Posterior vena cava (tissue), 2 donors: ENCODE measurements around the gene STIL. TPM values are rescaled to one million over a fixed set of nuclear protein-coding genes. Genes with fewer than 3 reads are reported as not detected.
A peak's percentile ranks its signal among the peaks of the same experiment; 100 is the strongest.

Experiments
- DNase-seq: peaks from one replicate; pipeline ENCODE4 v3.0.0-alpha.2; 2020; ENCODE audit warnings: low spot score
- intact Hi-C, 2 donors: fragments of 100-400 bp; cut with DNase I; formaldehyde crosslinking; loops; one replicate each; pipeline versions ENCODE4 v1.14.1 to v1.14.2; 2022 to 2023
- total RNA-seq, 2 donors: library from RNA; stranded (reverse); fragmentation: NEBNext Ultra II Directional; extraction: Animal tissue kit (Norgen Biotek cat#: 25700); gene quantifications; one replicate each; pipeline ENCODE4 v1.2.1, GENCODE V29; 2021
- donor health status: DM: yes; HTN: yes; CAD: no.
- donor health status: DM: yes; HTN: yes; CAD: no.

Gene STIL
- total RNA-seq, 2 donors from 2014 or later: 0.86 to 1.1 TPM

DNA sequence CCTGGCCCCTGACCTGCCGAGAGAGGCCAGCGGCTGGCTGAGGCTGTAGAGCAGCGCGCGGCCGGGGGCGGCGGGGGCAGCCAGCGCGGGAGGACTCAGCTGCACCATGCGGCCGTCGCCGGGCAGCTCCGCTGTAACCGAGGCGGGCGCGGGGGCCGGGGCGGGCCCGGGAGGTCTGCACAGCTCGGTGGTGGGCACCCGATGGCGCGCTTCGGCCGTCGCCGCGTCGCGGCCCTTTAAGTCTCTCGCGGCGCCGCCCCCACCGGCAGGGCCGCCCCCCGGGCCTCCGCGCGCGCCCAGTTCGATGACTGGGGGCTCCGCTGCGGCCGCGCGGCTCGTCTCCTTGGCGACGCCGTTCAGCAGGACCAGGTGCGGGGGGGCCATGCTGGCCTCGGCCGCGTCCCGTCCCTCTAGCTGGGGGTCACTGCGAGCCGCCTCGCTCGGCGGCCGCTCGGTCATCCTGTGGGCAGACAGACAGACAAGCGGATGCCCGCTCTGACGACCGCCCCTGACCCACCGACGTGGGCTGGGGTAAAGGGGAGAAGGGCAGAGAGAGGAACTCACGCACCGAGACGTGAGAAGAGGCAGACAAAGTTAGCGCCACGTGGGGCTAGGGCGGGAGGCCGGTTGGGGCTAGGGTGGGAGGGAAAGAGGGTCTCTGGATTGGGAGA lies 88.4 kb downstream of the STIL start:
- DNase-seq: no peak
- intact Hi-C loops: no loop called here

DNA sequence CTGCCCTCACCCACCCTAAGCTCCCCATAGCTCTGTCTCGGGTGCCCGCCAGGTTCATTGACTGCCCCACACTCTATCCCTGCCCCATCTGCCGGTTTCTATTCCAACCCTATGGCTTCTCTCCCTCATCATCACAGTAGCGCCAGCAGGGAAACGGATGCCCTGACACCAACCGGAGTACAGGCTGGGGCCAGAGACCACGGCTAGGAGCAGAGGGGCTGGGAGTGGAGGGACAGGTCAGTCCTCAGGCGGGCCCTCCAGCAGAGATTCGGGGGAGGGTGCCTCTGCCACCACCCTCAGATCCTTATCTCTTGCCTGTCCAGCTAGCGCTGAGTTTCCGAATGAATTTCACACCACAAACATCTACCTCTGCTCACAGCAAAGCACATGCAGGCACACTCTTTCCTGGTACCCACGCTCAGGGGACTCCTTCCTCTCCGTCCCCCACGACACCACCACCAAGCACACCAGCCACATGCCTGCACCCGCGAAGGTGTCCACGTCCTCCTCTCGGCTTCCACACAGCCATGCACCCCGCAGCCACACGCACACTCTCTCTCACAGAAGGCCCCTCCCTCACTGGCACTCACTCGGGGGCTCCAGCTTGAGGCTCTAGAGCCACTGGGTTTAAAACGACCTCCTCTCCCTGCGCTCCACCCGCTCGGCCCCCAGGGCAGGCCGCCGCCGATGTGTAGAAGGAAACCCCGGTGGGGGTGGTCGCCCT lies 89.1 kb downstream of the STIL start:
- intact Hi-C loops: no loop called here
- DNase-seq: no peak

DNA sequence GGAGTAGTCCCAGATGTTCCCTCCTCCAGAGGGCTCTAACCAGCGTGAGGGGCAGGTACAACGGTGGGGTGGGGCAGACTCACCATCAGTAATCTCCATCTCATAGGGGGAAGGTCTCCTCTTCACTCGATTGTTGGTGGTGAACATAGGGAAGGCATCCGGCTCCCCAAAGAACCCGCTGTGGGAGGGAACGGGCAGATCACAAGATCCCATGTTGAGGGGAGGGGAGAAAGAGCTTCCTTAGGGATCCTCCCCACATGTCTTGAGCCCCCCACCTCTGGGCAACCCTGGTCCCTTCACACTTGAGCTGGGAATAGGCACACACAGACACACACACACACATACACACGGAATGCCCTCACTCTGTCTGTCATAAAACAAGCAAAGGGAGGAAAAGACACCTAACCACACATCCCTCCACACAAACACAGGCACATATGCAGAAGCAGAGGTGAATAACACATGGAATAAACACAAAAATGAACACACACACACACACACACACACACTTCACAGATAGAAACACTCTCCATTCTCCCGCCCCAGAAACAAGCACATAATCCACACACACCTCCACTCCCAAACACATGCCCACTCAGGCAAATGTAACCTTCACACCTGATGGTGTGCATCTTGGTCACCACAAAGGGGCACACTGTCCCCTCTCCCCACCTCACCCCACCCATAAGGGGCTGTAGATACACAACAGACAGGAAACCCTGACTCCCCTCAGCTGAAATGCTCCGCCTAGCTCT lies 89.8 kb downstream of the STIL start:
- DNase-seq: no peak
- intact Hi-C loops: no loop called here

DNA sequence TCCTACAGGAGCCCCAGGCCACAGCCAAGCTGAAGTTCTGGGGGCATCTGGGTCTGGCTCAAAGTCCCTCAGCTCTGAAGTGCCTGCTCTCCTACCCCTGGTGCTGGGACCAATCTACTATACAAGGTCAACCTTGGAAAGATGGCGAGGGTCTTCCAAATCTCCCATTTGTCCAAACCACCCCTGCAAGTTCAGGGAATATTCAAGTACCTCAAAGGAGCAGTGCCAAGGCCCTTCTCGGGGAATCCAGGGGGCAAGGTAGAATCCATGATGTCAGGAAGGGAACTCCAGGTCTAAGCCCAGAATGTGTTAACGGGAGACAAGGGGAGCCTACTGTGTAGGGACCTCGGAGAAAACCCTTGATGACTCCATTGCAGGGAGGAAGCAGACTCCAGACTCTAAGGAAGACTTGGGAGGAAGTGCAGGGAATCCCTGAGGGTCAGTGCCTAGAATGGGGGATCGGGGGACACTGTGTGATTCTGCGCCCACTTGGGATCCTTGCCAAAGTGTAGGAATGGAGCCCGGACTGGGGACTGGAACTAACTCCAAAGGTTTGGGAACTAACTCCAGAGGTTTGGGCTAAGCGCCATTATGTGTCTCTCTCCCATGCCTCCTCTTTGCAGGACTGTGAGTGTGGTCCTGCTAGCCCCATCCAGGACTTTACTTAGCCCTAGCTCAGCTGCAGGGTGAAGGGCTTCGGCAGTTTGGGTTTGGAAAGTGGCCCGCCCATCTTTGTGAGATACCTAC lies 90.6 kb downstream of the STIL start:
- intact Hi-C loops: no loop called here
- no peak for DNase-seq

DNA sequence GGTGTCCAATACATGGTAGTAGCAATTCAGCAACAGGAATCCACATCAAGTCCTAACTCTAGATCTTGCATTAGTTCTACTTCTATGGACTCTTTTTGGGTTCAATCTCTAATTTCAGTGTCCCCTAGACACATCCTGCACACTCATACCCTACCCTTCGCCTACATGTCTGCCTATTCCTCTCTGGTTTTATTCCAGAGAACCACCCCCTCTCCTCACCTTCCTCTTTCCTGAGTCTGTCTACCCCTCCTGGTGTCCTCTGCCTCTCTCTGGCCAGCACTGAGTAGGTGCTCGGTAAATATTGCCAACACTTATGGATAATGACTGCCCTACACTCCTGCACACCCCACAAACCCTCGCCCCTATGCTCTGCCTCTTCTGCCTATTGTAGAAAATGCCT lies 91.5 kb downstream of the STIL start:
- no peak for DNase-seq
- intact Hi-C loops: no loop called here

DNA sequence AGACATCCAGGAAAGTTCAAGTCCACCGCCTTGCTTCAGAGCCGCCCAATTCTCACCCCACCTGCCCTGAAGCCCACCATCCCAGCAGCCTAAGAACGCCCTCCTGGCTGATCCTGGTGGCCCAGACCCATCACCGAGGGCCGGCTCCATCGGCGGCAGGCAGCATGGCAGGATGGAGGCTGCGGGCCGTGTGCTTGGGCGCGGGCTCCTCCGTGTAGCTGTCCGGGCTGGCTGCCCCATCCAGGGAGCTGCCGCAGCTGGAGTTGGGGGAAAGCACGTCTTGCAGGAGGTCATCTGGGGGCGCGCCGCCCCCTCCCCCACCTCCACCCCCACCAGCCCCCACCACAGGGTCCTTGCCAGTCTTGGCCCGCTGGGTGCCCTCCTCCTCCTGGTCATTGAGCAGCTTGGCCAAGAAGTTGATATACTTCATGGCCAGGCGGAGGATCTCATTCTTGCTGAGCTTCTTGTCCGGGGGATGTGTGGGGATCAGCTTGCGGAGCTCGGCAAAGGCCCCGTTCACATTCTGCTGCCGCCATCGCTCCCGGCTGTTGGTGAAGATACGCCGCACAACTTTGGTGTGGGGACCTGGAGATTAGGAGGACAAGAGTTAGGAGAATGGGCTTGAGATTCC lies 94.2 kb downstream of the STIL start:
- no peak for DNase-seq
- intact Hi-C loops: no loop called here

DNA sequence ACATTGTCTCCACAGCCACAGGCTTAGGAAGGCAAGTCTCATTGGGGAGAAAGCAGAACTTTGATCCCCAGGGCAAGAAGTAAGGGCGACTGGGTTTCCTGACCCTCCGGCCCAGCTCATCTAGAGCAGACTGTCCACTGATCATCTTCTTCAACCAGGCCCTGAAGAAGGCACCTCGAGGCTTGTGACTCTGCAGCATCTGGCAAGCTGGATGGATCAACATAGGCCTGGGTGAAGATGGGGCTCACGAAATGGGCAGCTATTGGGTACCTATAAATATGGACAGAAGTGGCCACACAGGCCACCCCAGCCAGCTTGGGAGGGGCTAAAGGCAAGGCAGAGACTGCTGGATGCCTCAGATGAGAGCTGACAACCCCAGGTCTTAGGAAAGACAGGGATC lies 94.9 kb downstream of the STIL start:
- intact Hi-C loops: no loop called here
- DNase-seq: peak; percentile 32

DNA sequence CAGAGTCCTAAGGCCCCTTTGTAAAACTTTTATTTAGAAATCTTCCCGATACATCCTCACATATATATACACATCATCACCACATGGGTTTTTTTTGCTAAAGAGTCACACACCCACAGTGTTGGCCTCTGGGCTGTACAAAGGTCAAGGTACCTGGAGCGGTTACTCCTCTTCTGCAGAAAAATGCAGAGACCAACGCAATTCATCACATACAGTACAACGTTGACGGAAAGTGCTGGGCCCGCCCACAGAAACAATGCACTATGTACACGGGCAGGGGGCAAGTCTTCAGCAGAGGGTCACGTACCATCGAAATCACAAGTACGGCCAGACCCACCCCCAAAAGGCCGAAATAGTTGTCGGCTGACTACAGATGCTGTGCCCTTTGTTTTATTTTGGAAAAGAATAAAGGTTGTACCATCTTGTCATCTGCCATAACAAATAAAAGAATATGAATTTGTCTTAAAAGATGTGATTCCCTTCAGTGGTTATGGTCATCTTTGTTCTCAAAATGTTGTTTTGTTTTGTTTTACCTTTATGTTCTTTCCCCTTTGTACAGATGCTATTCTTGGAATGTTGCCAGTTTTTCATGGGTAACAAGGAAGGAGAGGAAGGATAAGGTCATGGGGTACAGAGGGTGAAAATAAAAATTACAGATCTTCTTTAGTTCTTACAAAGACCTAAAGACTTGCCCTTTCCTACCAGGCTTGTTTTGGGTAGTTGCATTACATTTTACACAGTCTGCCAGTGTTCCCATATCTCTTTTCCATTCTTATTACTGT lies 97.5 kb downstream of the STIL start:
- intact Hi-C loops: no loop called here
- DNase-seq: peak; percentile 43

DNA sequence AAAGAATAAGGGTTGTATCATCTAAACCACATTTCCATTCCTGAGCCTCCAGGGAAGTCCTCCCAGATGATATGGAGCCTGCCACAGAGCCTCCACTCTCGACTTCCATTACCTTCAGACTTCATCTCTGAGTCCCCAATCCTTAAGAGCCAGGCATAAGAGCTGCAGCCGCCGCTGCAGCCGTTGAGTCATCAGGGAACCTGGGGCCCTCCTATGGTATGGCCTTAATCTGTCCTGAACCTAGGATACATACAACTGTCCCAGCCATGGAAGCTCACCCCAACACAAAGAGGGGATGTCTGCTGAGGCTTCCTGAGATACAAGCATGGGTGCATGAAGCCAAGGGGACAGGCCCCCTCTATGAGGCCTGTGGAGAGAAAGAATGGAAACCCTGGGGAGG lies 98.2 kb downstream of the STIL start:
- DNase-seq: peak; percentile 25
- intact Hi-C loops: no loop called here

DNA sequence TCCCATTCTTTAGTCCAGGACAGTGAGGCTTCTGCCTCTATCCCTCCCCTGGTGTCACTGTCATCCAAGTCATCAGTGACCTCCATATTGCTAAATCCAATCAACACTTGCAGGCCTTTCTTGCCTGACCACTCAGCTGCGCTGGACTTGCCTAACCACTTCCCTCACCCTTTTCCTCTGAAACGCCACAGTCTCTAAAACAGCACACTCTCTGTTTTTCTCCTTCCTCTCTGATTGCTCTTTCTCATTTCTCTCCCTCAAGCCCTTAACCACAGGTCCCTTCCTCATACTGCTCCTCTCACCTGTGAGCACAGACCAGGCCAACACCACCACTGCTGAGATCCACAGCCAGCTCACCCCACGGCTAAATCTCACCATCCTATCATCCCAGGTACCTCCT lies 99.4 kb downstream of the STIL start:
- intact Hi-C loops: no loop called here
- DNase-seq: peak; percentile 41

DNA sequence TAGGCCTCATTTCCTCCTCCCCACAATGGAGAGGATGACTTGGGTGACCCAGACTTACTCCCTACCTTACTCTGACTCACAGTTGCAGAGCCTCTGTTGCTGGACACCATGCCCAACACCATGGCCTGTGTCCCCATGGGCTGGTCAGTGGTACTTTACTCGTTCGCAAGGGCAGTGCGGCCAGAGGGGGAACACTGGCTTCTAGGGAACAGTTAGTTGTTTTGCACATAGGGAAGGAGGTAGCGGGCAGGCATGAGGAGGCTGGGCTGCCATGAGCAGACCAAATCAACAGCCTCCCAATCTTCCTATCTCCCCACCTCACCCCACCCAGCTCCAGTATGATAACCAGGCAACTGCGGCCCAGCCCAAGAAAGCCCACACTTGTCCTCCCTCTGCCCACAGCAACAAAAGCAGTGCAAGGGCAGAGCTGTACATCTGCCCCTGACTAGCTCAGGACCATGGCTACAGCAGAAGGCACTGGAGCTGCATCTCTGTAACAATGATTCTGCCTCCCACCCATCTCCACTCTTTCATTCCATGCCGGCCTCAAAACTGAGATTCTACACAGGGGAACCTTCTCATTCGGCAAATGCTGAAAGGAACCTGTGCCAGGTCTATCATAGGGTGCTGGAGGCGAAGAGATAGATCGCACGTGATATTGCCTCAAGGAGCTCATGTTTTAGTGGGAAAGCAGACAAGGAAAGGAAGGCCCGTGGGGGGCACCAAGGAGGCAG lies 100.5 kb downstream of the STIL start:
- intact Hi-C loops: no loop called here
- DNase-seq: peak; percentile 71

DNA sequence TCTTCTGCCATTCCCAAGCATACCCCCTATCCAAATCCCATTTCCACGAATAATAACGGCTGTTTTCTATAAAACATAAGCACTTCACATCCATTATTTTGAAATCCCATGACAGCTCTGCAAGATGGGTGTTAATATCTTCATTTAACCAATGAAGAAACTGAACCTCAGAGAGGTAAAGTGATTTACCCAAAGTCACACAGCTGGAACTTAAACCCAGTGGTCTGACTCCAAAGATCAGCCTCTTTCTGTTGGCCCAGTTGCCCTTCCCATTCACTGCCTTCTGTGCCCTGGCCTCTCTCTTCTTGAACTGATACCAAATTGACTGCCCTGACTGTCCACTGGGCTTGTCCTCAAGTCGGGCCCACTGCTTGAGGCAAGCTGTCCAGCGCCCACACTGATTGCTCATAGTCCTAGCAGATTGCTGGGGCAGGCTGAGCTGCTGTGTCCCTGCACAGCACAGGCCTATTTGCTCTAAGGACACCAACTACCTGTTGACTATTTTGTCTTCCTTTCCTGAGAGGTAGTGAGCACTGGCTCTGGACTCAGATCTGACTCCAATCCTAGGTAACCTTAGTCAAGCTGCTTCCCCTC lies 101.2 kb downstream of the STIL start:
- intact Hi-C loops: no loop called here
- DNase-seq: peak; percentile 31

DNA sequence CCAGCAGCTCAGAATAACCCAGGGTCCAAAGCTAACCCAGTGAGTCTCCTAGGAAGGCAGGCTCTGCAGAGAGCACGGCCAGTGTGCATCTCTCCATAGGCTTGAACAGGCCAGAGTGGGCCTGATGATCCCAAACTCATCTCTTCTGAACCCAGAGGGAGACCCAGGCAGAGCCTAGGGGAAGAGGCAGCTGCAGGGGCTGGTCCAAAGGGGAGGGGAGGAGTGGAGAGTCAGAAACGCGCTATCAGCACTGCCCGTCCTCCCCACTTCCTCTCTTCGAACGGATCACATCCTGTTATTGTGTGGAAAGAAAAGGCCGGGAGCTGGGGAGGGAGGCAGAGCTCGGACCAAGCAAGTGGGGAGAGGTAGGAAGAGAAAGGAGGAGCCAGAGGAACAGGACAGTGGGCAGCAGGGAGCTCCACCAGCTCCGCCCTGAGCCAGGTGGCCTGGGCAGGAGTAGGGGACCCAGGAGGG lies 102.1 kb downstream of the STIL start:
- DNase-seq: peak; percentile 86
- intact Hi-C loops: no loop called here

DNA sequence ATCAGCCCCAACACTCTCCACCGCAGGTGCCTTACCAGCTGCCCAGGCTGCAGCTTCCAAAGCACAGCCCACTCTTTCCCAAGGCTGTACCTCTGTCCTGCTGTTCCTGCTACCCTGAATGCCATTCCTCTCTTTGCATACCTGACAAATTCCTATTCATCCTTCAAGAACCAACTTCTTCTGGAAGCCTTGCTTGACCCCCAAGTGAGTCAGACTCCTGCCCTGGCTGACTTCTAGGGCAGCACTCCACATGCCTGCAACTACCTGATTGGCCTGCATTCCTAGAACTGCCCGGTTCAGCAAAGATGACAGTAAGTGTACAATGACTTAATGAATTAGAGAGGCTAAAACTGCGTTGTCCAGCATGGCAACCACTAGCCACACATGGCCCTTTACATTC lies 103.3 kb downstream of the STIL start:
- DNase-seq: no peak

DNA sequence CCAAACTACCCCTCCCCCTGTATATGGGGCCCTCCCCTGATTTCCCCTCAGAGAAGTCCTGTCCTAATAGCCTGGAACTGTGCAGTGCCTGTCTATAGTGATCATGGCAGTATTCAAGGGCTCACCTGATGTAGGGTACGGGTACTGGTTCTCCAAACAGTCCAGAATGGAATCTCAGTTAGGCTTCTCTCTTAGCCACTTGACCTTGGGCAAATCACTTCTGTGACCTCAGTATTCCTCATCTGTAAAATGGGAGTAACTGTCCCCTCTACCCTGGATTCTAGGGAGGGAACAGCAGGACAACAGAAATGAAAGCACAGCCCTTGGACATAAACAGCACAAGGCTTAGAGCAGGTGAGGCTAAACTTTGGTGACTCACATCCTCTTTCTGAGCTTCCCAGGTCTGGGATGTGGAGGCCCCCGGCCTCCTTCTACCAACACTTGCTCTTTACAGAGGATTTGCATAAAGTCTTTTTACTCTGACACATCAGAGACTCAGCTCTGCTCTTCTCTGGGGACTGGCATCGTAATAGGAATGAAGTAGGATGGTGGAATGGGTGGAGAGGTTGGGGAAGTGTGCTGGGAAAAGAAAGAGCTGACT lies 104.1 kb downstream of the STIL start:
- intact Hi-C loops: no loop called here
- DNase-seq: peak; percentile 10

More for the DNA sequence above, 103.3 kb downstream of the STIL start:
- intact Hi-C loops: no loop called here

DNA sequence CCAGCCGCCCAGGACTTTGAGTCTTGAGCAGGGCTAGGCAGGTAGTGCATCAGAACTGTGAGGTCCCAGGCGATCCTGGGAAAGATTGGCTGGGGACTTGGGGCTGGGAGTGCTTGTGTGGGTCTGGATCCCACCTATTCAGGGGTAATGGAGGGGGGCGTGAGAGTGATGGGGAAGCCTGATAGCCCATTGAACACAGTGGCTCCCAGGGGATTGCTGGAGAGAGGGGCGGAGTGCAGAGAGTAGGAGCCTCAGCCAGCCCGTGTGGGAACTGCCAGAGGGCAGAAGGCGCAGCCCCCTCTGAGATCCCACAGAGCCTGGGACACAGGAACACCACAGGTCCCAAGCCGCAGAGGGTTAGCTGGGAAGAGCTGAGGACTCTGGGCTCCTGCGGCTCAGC lies 104.9 kb downstream of the STIL start:
- DNase-seq: peak; percentile 50
- intact Hi-C loops: no loop called here

DNA sequence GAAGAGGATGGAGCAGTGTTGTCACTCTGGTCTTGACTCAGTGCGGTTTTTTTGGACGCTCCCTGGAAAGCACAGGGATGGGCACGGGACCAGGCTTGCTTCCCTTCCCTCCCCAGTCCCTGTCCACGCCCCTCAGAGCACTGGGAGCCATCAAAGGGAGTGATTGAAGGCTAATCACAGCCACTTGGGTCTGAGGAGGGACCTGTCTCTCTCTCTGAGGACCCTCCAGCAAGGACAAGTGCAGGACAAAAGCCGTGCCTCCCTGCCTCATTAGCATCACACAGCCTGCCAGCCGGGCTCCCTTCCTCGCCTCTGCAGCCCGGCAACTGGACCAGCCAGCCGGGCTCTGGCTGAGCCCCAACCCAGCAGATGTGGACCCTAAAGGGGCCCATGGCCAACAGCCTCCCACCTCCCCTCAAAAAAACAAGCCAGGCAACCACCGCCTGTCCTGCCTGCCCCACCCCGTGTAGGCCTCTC lies 105.5 kb downstream of the STIL start:
- peak; percentile 36 for DNase-seq
- intact Hi-C loops: no loop called here
